GM12891 (cell line): ENCODE measurements around the gene EYA4.

ENCODE experiments used
- PAX5 ChIP-seq: IDR thresholded peaks from 2 replicates; pipeline ENCODE4 v1.6.1; 2011; ENCODE audit warnings: low read length, moderate library complexity, mild to moderate bottlenecking; ENCODE audit not compliant: insufficient read depth, severe bottlenecking
- POLR2A ChIP-seq: IDR thresholded peaks from 2 replicates; pipeline ENCODE4 v1.6.1; 2011; ENCODE audit warnings: low read depth, low read length, control low read depth
- POLR2AphosphoS5 ChIP-seq: IDR thresholded peaks from 2 replicates; pipeline ENCODE4 v1.6.1; 2011; ENCODE audit warnings: low read depth, low read length, control low read depth
- POU2F2 ChIP-seq: IDR thresholded peaks from 2 replicates; pipeline ENCODE4 v1.6.1; 2011; ENCODE audit warnings: low read depth, mild to moderate bottlenecking, control low read depth, low read length, moderate library complexity
- SPI1 ChIP-seq: IDR thresholded peaks from 2 replicates; pipeline ENCODE4 v1.6.1; 2011; ENCODE audit warnings: low read depth, low read length, control low read depth
- TAF1 ChIP-seq: IDR thresholded peaks from 2 replicates; pipeline ENCODE4 v1.6.1; 2011; ENCODE audit warnings: low read depth, low read length, control low read depth

- TF ChIP-seq POLR2A = no peak
- no peak for TF ChIP-seq SPI1
- no peak for TF ChIP-seq POU2F2
- no peak for TF ChIP-seq POLR2AphosphoS5
- no peak for TF ChIP-seq TAF1
- TF ChIP-seq PAX5 = no peak
These were observed 4.3 kb downstream of the EYA4 start for GRCh38 chr6:133245422-133245903.
